WTC11 (cell line): ENCODE data around the gene TMEM185A.
"Not testable (repeated sequence)": the region's sequence is repeated elsewhere in the genome, so short reads cannot be mapped to it uniquely, and the experiment has no call there.

Experiments
- JUN ChIP-seq: sonication (generic); formaldehyde crosslinking; IDR thresholded peaks from 2 replicates; pipeline ENCODE4 v1.8.0; 2023; ENCODE audit warnings: mild to moderate bottlenecking, missing genetic modification reagents
- ZNF532 ChIP-seq: fragments of 250-450 bp; sonication (Bioruptor Pico); IDR thresholded peaks from 2 replicates; pipeline ENCODE4 v1.9.0; 2021; ENCODE audit warnings: mild to moderate bottlenecking, borderline replicate concordance
- TF ChIP-seq, protein P1 (sequence below): fragments of 250-450 bp; sonication (Bioruptor Pico); IDR thresholded peaks from 2 replicates; pipeline ENCODE4 v1.9.0; 2021; ENCODE audit warnings: mild to moderate bottlenecking

DNA sequence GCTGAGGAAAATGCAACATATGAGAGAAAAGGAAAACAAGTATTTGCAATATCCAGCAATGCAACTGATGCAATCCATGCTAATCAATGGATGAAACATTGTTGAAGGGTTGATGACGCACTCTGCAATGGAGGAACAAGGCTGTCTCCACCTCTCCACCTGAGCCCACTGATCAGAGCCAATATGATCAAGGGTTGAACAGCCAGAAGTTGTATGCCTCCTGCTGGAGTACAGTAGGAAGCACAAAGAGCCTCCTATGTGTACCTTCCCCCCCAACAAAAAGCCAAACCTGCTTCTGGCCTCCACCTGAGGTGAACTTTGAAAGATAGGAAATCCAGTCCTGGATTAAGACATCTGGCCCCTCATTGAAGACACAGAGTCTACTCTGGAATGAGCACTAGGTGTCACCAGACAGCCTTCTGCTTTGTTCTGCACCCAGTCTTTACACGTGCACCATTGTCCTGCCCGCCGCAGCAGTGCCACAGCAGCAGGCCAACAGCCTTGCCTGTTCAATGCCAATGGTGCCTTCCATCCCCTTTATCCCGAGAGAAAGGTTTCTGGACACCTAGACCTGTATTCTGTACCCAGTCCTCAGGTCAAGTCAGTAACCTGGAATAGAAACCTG, 24.8 kb upstream of the TMEM185A start:
- not testable (repeated sequence) for TF ChIP-seq ZNF532; JUN (CRISPR knock-in tag)
- TF ChIP-seq, protein P1, sequence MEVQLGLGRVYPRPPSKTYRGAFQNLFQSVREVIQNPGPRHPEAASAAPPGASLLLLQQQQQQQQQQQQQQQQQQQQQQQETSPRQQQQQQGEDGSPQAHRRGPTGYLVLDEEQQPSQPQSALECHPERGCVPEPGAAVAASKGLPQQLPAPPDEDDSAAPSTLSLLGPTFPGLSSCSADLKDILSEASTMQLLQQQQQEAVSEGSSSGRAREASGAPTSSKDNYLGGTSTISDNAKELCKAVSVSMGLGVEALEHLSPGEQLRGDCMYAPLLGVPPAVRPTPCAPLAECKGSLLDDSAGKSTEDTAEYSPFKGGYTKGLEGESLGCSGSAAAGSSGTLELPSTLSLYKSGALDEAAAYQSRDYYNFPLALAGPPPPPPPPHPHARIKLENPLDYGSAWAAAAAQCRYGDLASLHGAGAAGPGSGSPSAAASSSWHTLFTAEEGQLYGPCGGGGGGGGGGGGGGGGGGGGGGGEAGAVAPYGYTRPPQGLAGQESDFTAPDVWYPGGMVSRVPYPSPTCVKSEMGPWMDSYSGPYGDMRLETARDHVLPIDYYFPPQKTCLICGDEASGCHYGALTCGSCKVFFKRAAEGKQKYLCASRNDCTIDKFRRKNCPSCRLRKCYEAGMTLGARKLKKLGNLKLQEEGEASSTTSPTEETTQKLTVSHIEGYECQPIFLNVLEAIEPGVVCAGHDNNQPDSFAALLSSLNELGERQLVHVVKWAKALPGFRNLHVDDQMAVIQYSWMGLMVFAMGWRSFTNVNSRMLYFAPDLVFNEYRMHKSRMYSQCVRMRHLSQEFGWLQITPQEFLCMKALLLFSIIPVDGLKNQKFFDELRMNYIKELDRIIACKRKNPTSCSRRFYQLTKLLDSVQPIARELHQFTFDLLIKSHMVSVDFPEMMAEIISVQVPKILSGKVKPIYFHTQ (CRISPR knock-in tag), result not testable (repeated sequence)
